Measurements from ENCODE around the gene ESR1. TPM values are rescaled to one million over a fixed set of nuclear protein-coding genes. Genes with fewer than 3 reads are reported as not detected.

ESR1 gene
- total RNA-seq, 1 experiment from 2014 or later: not detected

DNA sequence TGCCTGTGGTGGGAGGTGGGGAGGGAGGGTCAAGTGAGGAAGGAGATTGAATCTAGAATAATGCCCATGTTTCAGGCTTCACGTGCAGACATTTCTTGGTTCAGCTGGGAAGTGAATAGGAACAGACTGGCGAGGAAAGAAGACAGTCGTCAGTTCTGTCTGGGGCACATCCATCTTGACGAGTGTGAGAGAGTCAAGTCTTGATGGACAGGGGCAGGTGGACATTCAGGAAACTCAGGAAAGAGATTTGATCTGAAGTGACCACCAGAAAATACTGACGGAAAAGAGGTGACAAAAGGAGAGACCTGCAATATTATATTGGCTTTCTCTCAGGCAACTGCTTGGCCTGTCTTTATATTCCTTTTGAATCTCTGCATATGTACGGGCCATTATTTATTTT lies 68.6 kb downstream of the ESR1 start:
- H3K9me3 Mint-ChIP-seq: no peaks in the 10 kb centered on the region
- H3K4me1 Mint-ChIP-seq: no peaks in the 10 kb centered on the region
- Histone ChIP-seq H2BK5ac (ENCODE audit: insufficient read length, low read length) (no peak overlapping the region), H3T11ph (ENCODE audit: low read length) (no peak overlapping the region), H2BK12ac (ENCODE audit: insufficient read length, low read depth, low read length) (no peak overlapping the region), H3K79me2 (ENCODE audit: insufficient read depth, low read length) (no peaks in the 10 kb centered on the region), H3K23me2 (ENCODE audit: insufficient read length, low read depth, low read length, poor library complexity, severe bottlenecking) (no peaks in the 10 kb centered on the region), H3K4ac (ENCODE audit: low read depth, low read length) (no peak overlapping the region), H2BK20ac (ENCODE audit: low read depth, low read length, poor library complexity, severe bottlenecking) (no peak overlapping the region), H4K8ac (replicated peaks; ENCODE audit: insufficient read length, low read depth, low read length) (no peak overlapping the region), H3K4me2 (ENCODE audit: insufficient read depth, insufficient read length, low read length) (no peak overlapping the region), H2BK120ac (ENCODE audit: low read depth, low read length, poor library complexity, severe bottlenecking) (no peak overlapping the region), H2BK15ac (ENCODE audit: low read depth, low read length) (no peak overlapping the region), H2AK5ac (ENCODE audit: insufficient read length, low read length) (no peak overlapping the region), H3K27ac (ENCODE audit: insufficient read length, low read depth, low read length) (no peak overlapping the region), H2AFZ (ENCODE audit: low read length) (no peak overlapping the region), H3K4me1 (ENCODE audit: insufficient read depth, low read length) (no peaks in the 10 kb centered on the region), H3K9me3 (ENCODE audit: control insufficient read depth, low read depth, low read length) (no peaks in the 10 kb centered on the region), H4K5ac (ENCODE audit: insufficient read length, low read depth, low read length) (no peak overlapping the region), H4K91ac (ENCODE audit: insufficient read length, low read depth, low read length) (no peak overlapping the region), H3K18ac (ENCODE audit: insufficient read length, low read depth, low read length) (no peak overlapping the region), H3K14ac (ENCODE audit: insufficient read depth, low read length) (no peak overlapping the region), H3K79me1 (ENCODE audit: insufficient read depth, low read depth, low read length, poor library complexity, severe bottlenecking) (no peaks in the 10 kb centered on the region), H3K9ac (ENCODE audit: extremely low read depth, insufficient read length, low read length) (no peak overlapping the region), H4K20me1 (ENCODE audit: control insufficient read depth, insufficient read depth, insufficient read length) (no peaks in the 10 kb centered on the region), H3K23ac (ENCODE audit: insufficient read length, low read depth, low read length) (no peak overlapping the region), H3K56ac (ENCODE audit: insufficient read length, low read depth, low read length) (no peak overlapping the region), H3K27me3 (ENCODE audit: insufficient read depth, low read length) (no peaks in the 10 kb centered on the region)
- H3K4me3 Mint-ChIP-seq: no peak overlapping the region
- WGBS (ENCODE audit: extremely low coverage, insufficient read length, low lambda C conversion rate): no CpG with 5 or more reads among the region's 6 CpGs
- TF ChIP-seq, protein P1, sequence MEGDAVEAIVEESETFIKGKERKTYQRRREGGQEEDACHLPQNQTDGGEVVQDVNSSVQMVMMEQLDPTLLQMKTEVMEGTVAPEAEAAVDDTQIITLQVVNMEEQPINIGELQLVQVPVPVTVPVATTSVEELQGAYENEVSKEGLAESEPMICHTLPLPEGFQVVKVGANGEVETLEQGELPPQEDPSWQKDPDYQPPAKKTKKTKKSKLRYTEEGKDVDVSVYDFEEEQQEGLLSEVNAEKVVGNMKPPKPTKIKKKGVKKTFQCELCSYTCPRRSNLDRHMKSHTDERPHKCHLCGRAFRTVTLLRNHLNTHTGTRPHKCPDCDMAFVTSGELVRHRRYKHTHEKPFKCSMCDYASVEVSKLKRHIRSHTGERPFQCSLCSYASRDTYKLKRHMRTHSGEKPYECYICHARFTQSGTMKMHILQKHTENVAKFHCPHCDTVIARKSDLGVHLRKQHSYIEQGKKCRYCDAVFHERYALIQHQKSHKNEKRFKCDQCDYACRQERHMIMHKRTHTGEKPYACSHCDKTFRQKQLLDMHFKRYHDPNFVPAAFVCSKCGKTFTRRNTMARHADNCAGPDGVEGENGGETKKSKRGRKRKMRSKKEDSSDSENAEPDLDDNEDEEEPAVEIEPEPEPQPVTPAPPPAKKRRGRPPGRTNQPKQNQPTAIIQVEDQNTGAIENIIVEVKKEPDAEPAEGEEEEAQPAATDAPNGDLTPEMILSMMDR (conservative IDR thresholded peaks at IDR 0.05): no peak
- no peak for DNase-seq
- no peaks in the 10 kb centered on the region for H3K36me3 Mint-ChIP-seq (ENCODE audit: insufficient read depth in 1 of 3, low read depth in 3 of 3)
- no peaks in the 10 kb centered on the region for H3K27me3 Mint-ChIP-seq (ENCODE audit: low read depth)
- H3K27ac Mint-ChIP-seq: no peak overlapping the region
